ENCODE results near the gene NRAS. TPM values are rescaled to one million over a fixed set of nuclear protein-coding genes. Genes with fewer than 3 reads are reported as not detected.
A peak's percentile ranks its signal among the peaks of the same experiment; 100 is the strongest.

NRAS gene
- total RNA-seq, 6 experiments from 2014 or later: 10.4 to 24.5 (median 16.3) TPM

- intact Hi-C loops (cut with DNase I): no loop called here
- Histone ChIP-seq H3K9me3 (no peaks in the 10 kb centered on the region), H3K27ac (no peak overlapping the region), H3K27me3 (no peaks in the 10 kb centered on the region), H3K4me1 (peaks cover 0 to 19% (median 9%) of the 10 kb centered on the region in 4 donors), H3K36me3 (peaks cover 0 to 86% (median 24%) of the 10 kb centered on the region in 4 donors), H3K4me3 (no peak overlapping the region)
- ATAC-seq (no peak), DNase-seq (no peak)
- WGBS (ENCODE audit: insufficient coverage, low coverage, low lambda C conversion rate, missing lambda C conversion rate): 3% methylated on average over 1 of the region's 1 CpG
- TF ChIP-seq POLR2A (IDR thresholded peaks at IDR 0.05): no peak
- TF ChIP-seq CTCF (IDR thresholded peaks at IDR 0.05): no peak
Observed at GRCh38 chr1:114723457-114723856, 6.9 kb upstream of the NRAS start.

GRCh38 chr1:114720492-114720891, 3.9 kb upstream of the NRAS start:
- peak overlapping the region in 2 of 3 donors; percentile 72 to 80 for H3K27ac ChIP-seq
- H3K9me3 ChIP-seq: no peaks in the 10 kb centered on the region
- DNase-seq: peak; percentile 46 to 83 (median 71)
- H3K4me1 ChIP-seq: peaks cover 0 to 30% (median 10%) of the 10 kb centered on the region in 4 donors
- no peaks in the 10 kb centered on the region for H3K27me3 ChIP-seq
- peak; percentile 66 to 81 (median 77) for ATAC-seq
- no peak overlapping the region for H3K4me3 ChIP-seq
- 41% methylated on average over 4 of the region's 4 CpGs for WGBS (ENCODE audit: insufficient coverage, low coverage, low lambda C conversion rate, missing lambda C conversion rate)
- TF ChIP-seq CTCF (IDR thresholded peaks at IDR 0.05) (no peak), POLR2A (IDR thresholded peaks at IDR 0.05) (no peak)
- peaks cover 5 to 66% (median 27%) of the 10 kb centered on the region in 4 donors for H3K36me3 ChIP-seq
- intact Hi-C loops (cut with DNase I): no loop called here

- Histone ChIP-seq H3K36me3 (peaks cover 5 to 56% (median 23%) of the 10 kb centered on the region in 4 donors), H3K4me3 (no peak overlapping the region), H3K9me3 (no peaks in the 10 kb centered on the region), H3K4me1 (peaks cover 0 to 33% (median 10%) of the 10 kb centered on the region in 4 donors), H3K27ac (peak overlapping the region in 1 of 3 donors; percentile 80), H3K27me3 (no peaks in the 10 kb centered on the region)
- TF ChIP-seq CTCF (IDR thresholded peaks at IDR 0.05) (no peak), POLR2A (IDR thresholded peaks at IDR 0.05) (no peak)
- 33% methylated on average over 3 of the region's 3 CpGs for WGBS (ENCODE audit: insufficient coverage, low coverage, low lambda C conversion rate, missing lambda C conversion rate)
- ATAC-seq: no peak
- no peak for DNase-seq
- intact Hi-C loops (cut with DNase I): no loop called here
Observed at GRCh38 chr1:114719424-114719787, 2.8 kb upstream of the NRAS start.

GRCh38 chr1:114718661-114719423, 2.3 kb upstream of the NRAS start:
- WGBS (ENCODE audit: insufficient coverage, low coverage, low lambda C conversion rate, missing lambda C conversion rate): 88% methylated on average over 11 of the region's 11 CpGs

More at GRCh38 chr1:114718661-114719423, 2.3 kb upstream of the NRAS start:
- Histone ChIP-seq H3K27me3 (no peaks in the 10 kb centered on the region), H3K36me3 (peaks cover 5 to 51% (median 19%) of the 10 kb centered on the region in 4 donors), H3K27ac (peak overlapping the region in 1 of 3 donors; percentile 80), H3K4me1 (peaks cover 0 to 33% (median 10%) of the 10 kb centered on the region in 4 donors), H3K9me3 (no peaks in the 10 kb centered on the region), H3K4me3 (no peak overlapping the region)
- DNase-seq: no peak
- ATAC-seq: no peak
- TF ChIP-seq CTCF (IDR thresholded peaks at IDR 0.05) (no peak), POLR2A (IDR thresholded peaks at IDR 0.05) (no peak)
- intact Hi-C loops (cut with DNase I): no loop called here

Data from right lobe of liver (tissue), 6 donors.